Neural progenitor cell (in vitro differentiated cells): ENCODE results near the gene MTG2. TPM values are rescaled to one million over a fixed set of nuclear protein-coding genes. Genes with fewer than 3 reads are reported as not detected.

Source experiments
- DNase-seq: peaks from one replicate; pipeline ENCODE4 v3.0.0-alpha.2; 2016; ENCODE audit warnings: low spot score
- H2AFZ ChIP-seq: fragments of 200-600 bp; sonication (generic); replicated peaks from 2 replicates; pipeline ENCODE4 v1.6.1; 2016; ENCODE audit warnings: antibody characterized with exemption
- H3F3A ChIP-seq: fragments of 200-600 bp; sonication (generic); 2 replicates; pipeline ENCODE4 v1.6.1; 2016; ENCODE audit warnings: antibody characterized with exemption, low read depth
- H3K27ac ChIP-seq: fragments of 200-600 bp; sonication (generic); 2 replicates; pipeline ENCODE4 v1.5.1; 2016; ENCODE audit warnings: mild to moderate bottlenecking
- H3K27me3 ChIP-seq: fragments of 200-600 bp; sonication (generic); 2 replicates; pipeline ENCODE4 v1.6.1; 2016; ENCODE audit warnings: mild to moderate bottlenecking, moderate library complexity
- H3K36me3 ChIP-seq: fragments of 200-600 bp; sonication (generic); 2 replicates; pipeline ENCODE4 v1.5.1; 2016
- H3K4me1 ChIP-seq: fragments of 200-600 bp; sonication (generic); 2 replicates; pipeline ENCODE4 v1.6.1; 2016; ENCODE audit warnings: mixed run types
- H3K4me2 ChIP-seq: fragments of 200-600 bp; sonication (generic); 2 replicates; pipeline ENCODE4 v1.6.1; 2016
- H3K4me3 ChIP-seq: fragments of 200-600 bp; sonication (generic); 2 replicates; pipeline ENCODE4 v1.5.1; 2016
- H3K79me2 ChIP-seq: fragments of 200-600 bp; sonication (generic); 2 replicates; pipeline ENCODE4 v1.6.1; 2016; ENCODE audit warnings: low read depth
- H3K9ac ChIP-seq: fragments of 200-600 bp; sonication (generic); 2 replicates; pipeline ENCODE4 v1.6.1; 2016
- H3K9me3 ChIP-seq: fragments of 200-600 bp; sonication (generic); 2 replicates; pipeline ENCODE4 v1.5.1; 2016; ENCODE audit warnings: low read depth
- H4K20me1 ChIP-seq: fragments of 200-600 bp; sonication (generic); 2 replicates; pipeline ENCODE4 v1.6.1; 2016; ENCODE audit warnings: low read depth
- H3K27ac Mint-ChIP-seq: 3 replicates; pipeline ENCODE4 v1.8.0; 2021; ENCODE audit warnings: mixed read lengths
- H3K27me3 Mint-ChIP-seq: 2 replicates; pipeline ENCODE4 v1.8.0; 2022; ENCODE audit warnings: low read depth, mild to moderate bottlenecking, inconsistent platforms, moderate library complexity, mixed read lengths; ENCODE audit not compliant: insufficient read depth
- H3K36me3 Mint-ChIP-seq: 3 replicates; pipeline ENCODE4 v1.8.0; 2021; ENCODE audit warnings: mixed read lengths
- H3K4me1 Mint-ChIP-seq: 3 replicates; pipeline ENCODE4 v1.8.0; 2021; ENCODE audit warnings: mixed read lengths
- H3K4me3 Mint-ChIP-seq: 3 replicates; pipeline ENCODE4 v1.8.0; 2021; ENCODE audit warnings: mild to moderate bottlenecking, moderate library complexity, mixed read lengths
- H3K9me3 Mint-ChIP-seq: 3 replicates; pipeline ENCODE4 v1.8.0; 2020; ENCODE audit warnings: mixed read lengths
- EZH2 ChIP-seq: fragments of 200-600 bp; sonication (generic); IDR thresholded peaks from 2 replicates; pipeline ENCODE4 v1.6.1; 2017; ENCODE audit warnings: antibody characterized with exemption, mild to moderate bottlenecking, moderate library complexity
- EZH2phosphoT487 ChIP-seq: fragments of 200-600 bp; sonication (generic); IDR thresholded peaks from 2 replicates; pipeline ENCODE4 v1.6.1; 2017; ENCODE audit warnings: antibody characterized with exemption
- total RNA-seq: library from RNA; depleted of rRNA; stranded (reverse); fragments of >200 nt; gene quantifications from 2 replicates; pipeline ENCODE4 v1.2.3, GENCODE V29; 2015; ENCODE audit warnings: low replicate concordance
- TF ChIP-seq, protein P1 (sequence below): fragments of 200-600 bp; sonication (generic); IDR thresholded peaks from 2 replicates; pipeline ENCODE4 v1.5.1; 2017; ENCODE audit warnings: antibody characterized with exemption, mild to moderate bottlenecking

Gene MTG2
- total RNA-seq, 1 donor from 2014 or later: 16.2 TPM

DNA sequence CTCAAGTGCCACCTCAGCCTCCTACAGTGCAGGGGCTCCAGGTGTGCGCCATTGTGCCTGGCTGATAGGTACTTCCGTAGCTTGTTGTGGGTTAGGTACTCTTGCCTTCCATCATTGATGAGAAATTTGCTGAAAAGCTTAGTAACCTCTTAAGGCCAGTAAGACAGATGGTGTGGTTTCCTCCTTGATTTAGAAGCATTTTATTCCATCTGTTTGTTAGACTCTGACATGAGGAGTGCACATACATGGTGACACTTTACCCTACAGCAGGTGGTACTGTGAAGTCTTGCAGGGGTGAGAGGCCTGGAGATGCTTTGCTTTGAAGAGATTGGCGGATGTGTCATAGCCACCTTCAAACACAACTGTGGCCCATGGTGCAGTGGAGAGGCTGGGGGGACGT, 14.8 kb upstream of the MTG2 start:
- TF ChIP-seq, protein P1, sequence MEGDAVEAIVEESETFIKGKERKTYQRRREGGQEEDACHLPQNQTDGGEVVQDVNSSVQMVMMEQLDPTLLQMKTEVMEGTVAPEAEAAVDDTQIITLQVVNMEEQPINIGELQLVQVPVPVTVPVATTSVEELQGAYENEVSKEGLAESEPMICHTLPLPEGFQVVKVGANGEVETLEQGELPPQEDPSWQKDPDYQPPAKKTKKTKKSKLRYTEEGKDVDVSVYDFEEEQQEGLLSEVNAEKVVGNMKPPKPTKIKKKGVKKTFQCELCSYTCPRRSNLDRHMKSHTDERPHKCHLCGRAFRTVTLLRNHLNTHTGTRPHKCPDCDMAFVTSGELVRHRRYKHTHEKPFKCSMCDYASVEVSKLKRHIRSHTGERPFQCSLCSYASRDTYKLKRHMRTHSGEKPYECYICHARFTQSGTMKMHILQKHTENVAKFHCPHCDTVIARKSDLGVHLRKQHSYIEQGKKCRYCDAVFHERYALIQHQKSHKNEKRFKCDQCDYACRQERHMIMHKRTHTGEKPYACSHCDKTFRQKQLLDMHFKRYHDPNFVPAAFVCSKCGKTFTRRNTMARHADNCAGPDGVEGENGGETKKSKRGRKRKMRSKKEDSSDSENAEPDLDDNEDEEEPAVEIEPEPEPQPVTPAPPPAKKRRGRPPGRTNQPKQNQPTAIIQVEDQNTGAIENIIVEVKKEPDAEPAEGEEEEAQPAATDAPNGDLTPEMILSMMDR: no peak
- TF ChIP-seq EZH2phosphoT487: no peak
- no peak for TF ChIP-seq EZH2

DNA sequence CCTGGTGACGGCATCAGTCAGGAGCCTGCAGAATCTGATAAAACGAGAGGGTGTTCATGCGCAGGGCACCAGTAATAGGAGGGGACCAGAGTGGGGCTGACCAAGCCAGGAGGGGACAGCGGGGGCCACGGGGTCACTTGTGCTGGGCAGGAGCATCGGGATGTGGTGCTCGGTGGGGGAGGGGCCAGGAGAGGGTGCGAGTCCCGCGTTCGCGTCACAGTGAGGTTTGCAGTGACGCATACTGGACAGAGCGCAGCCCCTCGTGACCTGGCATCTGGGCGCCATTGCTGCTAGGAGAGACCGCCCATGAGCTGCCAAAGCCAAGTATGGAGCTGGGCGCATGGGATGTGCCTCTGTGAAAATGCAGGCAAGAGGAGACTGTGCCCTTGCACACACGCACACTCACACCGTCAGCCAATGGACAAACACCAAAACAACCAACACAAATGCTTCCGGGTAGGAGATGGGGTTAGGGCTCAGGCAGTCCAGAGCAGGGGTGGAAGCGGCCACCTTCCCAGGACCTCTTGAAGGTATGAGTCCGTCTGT, 13.9 kb upstream of the MTG2 start:
- peaks cover 5% of the 10 kb centered on the region for H3K27me3 Mint-ChIP-seq
- H3F3A ChIP-seq: no peaks in the 10 kb centered on the region
- H3K36me3 ChIP-seq: no peaks in the 10 kb centered on the region

More for the DNA sequence above, 14.8 kb upstream of the MTG2 start:
- Histone ChIP-seq H3K27me3 (no peaks in the 10 kb centered on the region), H3K9ac (no peak overlapping the region), H3K36me3 (no peaks in the 10 kb centered on the region), H2AFZ (no peak overlapping the region), H4K20me1 (no peaks in the 10 kb centered on the region), H3F3A (no peaks in the 10 kb centered on the region), H3K4me1 (no peaks in the 10 kb centered on the region), H3K9me3 (no peaks in the 10 kb centered on the region), H3K27ac (no peak overlapping the region), H3K4me3 (no peak overlapping the region), H3K79me2 (no peaks in the 10 kb centered on the region), H3K4me2 (no peak overlapping the region)
- H3K27ac Mint-ChIP-seq: no peak overlapping the region
- peaks cover 5% of the 10 kb centered on the region for H3K27me3 Mint-ChIP-seq
- no peak overlapping the region for H3K4me3 Mint-ChIP-seq
- peaks cover 8% of the 10 kb centered on the region for H3K36me3 Mint-ChIP-seq
- DNase-seq: no peak
- no peaks in the 10 kb centered on the region for H3K9me3 Mint-ChIP-seq
- no peaks in the 10 kb centered on the region for H3K4me1 Mint-ChIP-seq

GRCh38 chr20:62170536-62170935, 12.3 kb upstream of the MTG2 start:
- no peak overlapping the region for H3K27ac ChIP-seq
- no peak for DNase-seq
- no peaks in the 10 kb centered on the region for H3K27me3 ChIP-seq
- H3F3A ChIP-seq: no peaks in the 10 kb centered on the region
- H4K20me1 ChIP-seq: no peaks in the 10 kb centered on the region
- no peak overlapping the region for H2AFZ ChIP-seq
- no peaks in the 10 kb centered on the region for H3K4me1 Mint-ChIP-seq
- TF ChIP-seq EZH2phosphoT487 (no peak), EZH2 (no peak)
- TF ChIP-seq, protein P1: no peak
- H3K27me3 Mint-ChIP-seq: peaks cover 6% of the 10 kb centered on the region
- H3K9me3 ChIP-seq: no peaks in the 10 kb centered on the region
- H3K4me3 ChIP-seq: no peak overlapping the region
- H3K36me3 ChIP-seq: no peaks in the 10 kb centered on the region
- no peak overlapping the region for H3K27ac Mint-ChIP-seq
- H3K4me1 ChIP-seq: no peaks in the 10 kb centered on the region
- H3K79me2 ChIP-seq: no peaks in the 10 kb centered on the region
- H3K9ac ChIP-seq: no peak overlapping the region
- H3K4me3 Mint-ChIP-seq: no peak overlapping the region
- H3K4me2 ChIP-seq: no peak overlapping the region
- H3K36me3 Mint-ChIP-seq: peaks cover 18% of the 10 kb centered on the region
- H3K9me3 Mint-ChIP-seq: no peaks in the 10 kb centered on the region

More for the DNA sequence above, 13.9 kb upstream of the MTG2 start:
- no peak overlapping the region for H3K27ac Mint-ChIP-seq
- H3K27me3 ChIP-seq: no peaks in the 10 kb centered on the region
- no peak overlapping the region for H3K4me2 ChIP-seq
- H3K4me1 Mint-ChIP-seq: no peaks in the 10 kb centered on the region
- H3K79me2 ChIP-seq: no peaks in the 10 kb centered on the region
- H3K27ac ChIP-seq: no peak overlapping the region
- TF ChIP-seq EZH2: no peak
- no peak for TF ChIP-seq EZH2phosphoT487
- TF ChIP-seq, protein P1: no peak
- peaks cover 9% of the 10 kb centered on the region for H3K36me3 Mint-ChIP-seq
- DNase-seq: no peak
- H2AFZ ChIP-seq: no peak overlapping the region
- no peak overlapping the region for H3K4me3 ChIP-seq
- no peaks in the 10 kb centered on the region for H4K20me1 ChIP-seq
- no peak overlapping the region for H3K4me3 Mint-ChIP-seq
- no peaks in the 10 kb centered on the region for H3K4me1 ChIP-seq
- H3K9me3 Mint-ChIP-seq: no peaks in the 10 kb centered on the region
- H3K9me3 ChIP-seq: no peaks in the 10 kb centered on the region
- no peak overlapping the region for H3K9ac ChIP-seq
